Measurements from ENCODE around the gene SLC6A20.

The SLC6A20 gene

DNA sequence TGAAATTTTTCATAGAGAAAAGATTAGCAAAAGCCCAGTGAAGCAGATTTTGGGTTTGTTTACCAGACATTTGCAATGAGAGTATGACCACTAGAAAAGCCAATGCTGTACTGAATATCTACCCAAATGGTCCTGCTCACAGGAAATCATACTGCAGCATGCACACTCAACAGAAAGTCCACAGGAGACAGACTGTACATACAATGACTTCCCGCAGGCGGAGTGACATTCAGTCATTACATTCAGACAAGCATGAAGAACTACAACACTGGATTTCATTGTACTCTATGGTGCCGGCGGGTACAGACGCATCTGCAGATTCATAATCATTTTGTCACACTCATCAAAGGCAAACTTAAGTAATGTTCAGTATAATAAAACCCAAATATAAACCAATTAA, 33.8 kb upstream of the SLC6A20 start:
- Histone ChIP-seq H3K36me3 (ENCODE audit: insufficient read depth, low read length) (no peaks in the 10 kb centered on the region), H3K27ac (no peak overlapping the region), H3K9me3 (ENCODE audit: low read depth, low read length) (no peaks in the 10 kb centered on the region), H3K9ac (ENCODE audit: insufficient read length) (no peak overlapping the region), H3K4me3 (no peak overlapping the region)
- TF ChIP-seq FOXP2 (optimal IDR thresholded peaks at IDR 0.05; ENCODE audit: control extremely low read depth, extremely low read length, insufficient read depth), result no peak
- no peak for TF ChIP-seq EZH2 (IDR thresholded peaks at IDR 0.05)
- TF ChIP-seq POLR2AphosphoS5 (IDR thresholded peaks at IDR 0.05; ENCODE audit: borderline replicate concordance, low read depth, low read length), result no peak
- DNase-seq (ENCODE audit: low read depth, low spot score), result no peak

DNA sequence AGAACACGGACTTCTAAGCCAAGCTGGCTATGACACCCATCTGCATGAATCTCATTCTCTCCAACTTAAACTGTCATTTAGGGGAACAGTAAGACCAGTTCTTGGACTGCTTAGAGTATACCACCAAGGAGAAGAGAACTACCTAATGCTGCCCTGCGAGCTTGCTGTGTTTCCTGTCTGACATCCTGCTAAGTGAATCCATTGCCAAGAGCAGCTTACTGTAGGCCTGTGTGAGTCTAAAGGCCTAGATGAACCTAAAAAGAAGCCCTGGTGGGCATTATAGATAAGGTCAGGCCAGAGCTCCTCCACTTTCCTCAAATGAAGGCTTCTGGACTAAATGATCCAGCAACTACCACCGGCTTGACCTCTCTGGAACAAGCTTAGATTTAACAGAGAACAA, 30.6 kb upstream of the SLC6A20 start:
- no peak for DNase-seq (ENCODE audit: low read depth, low spot score)
- no peaks in the 10 kb centered on the region for H3K36me3 ChIP-seq (ENCODE audit: insufficient read depth, low read length)
- H3K27ac ChIP-seq, result no peak overlapping the region
- H3K9ac ChIP-seq (ENCODE audit: insufficient read length), result no peak overlapping the region
- H3K9me3 ChIP-seq (ENCODE audit: low read depth, low read length), result no peaks in the 10 kb centered on the region
- TF ChIP-seq FOXP2 (optimal IDR thresholded peaks at IDR 0.05; ENCODE audit: control extremely low read depth, extremely low read length, insufficient read depth), result no peak
- no peak for TF ChIP-seq POLR2AphosphoS5 (IDR thresholded peaks at IDR 0.05; ENCODE audit: borderline replicate concordance, low read depth, low read length)
- no peak overlapping the region for H3K4me3 ChIP-seq

DNA sequence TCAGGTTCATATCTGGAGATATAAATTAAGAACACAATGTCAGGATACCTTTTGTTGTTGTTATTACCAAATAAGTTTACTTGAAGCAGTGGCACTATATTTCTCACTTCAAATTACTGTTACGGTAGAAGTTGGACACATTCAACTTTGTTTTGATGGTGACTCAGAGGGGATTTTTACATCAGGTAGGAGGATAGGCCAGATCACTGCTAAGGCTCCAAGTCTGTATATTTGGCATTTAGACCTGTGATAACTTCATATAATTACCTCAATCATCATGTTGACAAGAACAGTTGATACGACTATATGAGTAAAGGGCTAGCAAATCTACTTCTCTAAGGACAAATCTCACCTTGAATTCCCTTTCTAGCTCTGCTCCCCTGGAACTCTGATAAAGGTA, 30.0 kb upstream of the SLC6A20 start:
- TF ChIP-seq FOXP2 (optimal IDR thresholded peaks at IDR 0.05; ENCODE audit: control extremely low read depth, extremely low read length, insufficient read depth) (no peak), EZH2 (IDR thresholded peaks at IDR 0.05) (no peak), POLR2AphosphoS5 (IDR thresholded peaks at IDR 0.05; ENCODE audit: borderline replicate concordance, low read depth, low read length) (no peak)
- no peaks in the 10 kb centered on the region for H3K36me3 ChIP-seq (ENCODE audit: insufficient read depth, low read length)
- H3K27ac ChIP-seq, result no peak overlapping the region

GRCh38 chr3:45821127-45821526, 24.8 kb upstream of the SLC6A20 start:
- H3K4me3 ChIP-seq, result no peak overlapping the region
- H3K27ac ChIP-seq, result no peak overlapping the region
- no peak for DNase-seq (ENCODE audit: low read depth, low spot score)
- H3K9me3 ChIP-seq (ENCODE audit: low read depth, low read length), result no peaks in the 10 kb centered on the region
- H3K36me3 ChIP-seq (ENCODE audit: insufficient read depth, low read length), result no peaks in the 10 kb centered on the region
- no peak for TF ChIP-seq FOXP2 (optimal IDR thresholded peaks at IDR 0.05; ENCODE audit: control extremely low read depth, extremely low read length, insufficient read depth)
- TF ChIP-seq EZH2 (IDR thresholded peaks at IDR 0.05), result no peak
- TF ChIP-seq POLR2AphosphoS5 (IDR thresholded peaks at IDR 0.05; ENCODE audit: borderline replicate concordance, low read depth, low read length), result no peak
- no peak overlapping the region for H3K9ac ChIP-seq (ENCODE audit: insufficient read length)

More for the DNA sequence above, 30.0 kb upstream of the SLC6A20 start:
- no peak for DNase-seq (ENCODE audit: low read depth, low spot score)
- Histone ChIP-seq H3K9ac (ENCODE audit: insufficient read length) (no peak overlapping the region), H3K9me3 (ENCODE audit: low read depth, low read length) (no peaks in the 10 kb centered on the region), H3K4me3 (no peak overlapping the region)

DNA sequence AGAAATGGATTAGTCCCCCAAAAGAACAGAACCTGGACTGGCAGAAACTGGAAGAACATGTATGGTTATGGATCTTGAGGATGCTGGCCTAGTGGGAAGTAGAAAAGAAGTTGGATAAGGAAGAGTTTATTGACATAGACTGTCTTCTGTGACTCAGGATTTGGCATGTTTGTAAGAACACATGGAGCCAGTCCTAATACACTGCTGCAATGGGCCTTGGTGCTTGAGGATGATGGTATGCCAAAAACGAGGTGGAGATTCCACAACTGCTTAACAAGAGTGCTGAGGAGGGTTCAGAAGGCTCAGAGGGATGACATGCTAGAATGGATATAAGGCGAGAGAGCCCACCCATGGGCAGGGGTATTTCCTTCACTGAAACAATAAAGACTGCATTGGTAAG, 23.2 kb upstream of the SLC6A20 start:
- TF ChIP-seq POLR2AphosphoS5 (IDR thresholded peaks at IDR 0.05; ENCODE audit: borderline replicate concordance, low read depth, low read length) (no peak), FOXP2 (optimal IDR thresholded peaks at IDR 0.05; ENCODE audit: control extremely low read depth, extremely low read length, insufficient read depth) (no peak), EZH2 (IDR thresholded peaks at IDR 0.05) (no peak)
- no peak for DNase-seq (ENCODE audit: low read depth, low spot score)
- Histone ChIP-seq H3K9me3 (ENCODE audit: low read depth, low read length) (no peaks in the 10 kb centered on the region), H3K27ac (no peak overlapping the region), H3K36me3 (ENCODE audit: insufficient read depth, low read length) (no peaks in the 10 kb centered on the region), H3K9ac (ENCODE audit: insufficient read length) (no peak overlapping the region), H3K4me3 (no peak overlapping the region)

DNA sequence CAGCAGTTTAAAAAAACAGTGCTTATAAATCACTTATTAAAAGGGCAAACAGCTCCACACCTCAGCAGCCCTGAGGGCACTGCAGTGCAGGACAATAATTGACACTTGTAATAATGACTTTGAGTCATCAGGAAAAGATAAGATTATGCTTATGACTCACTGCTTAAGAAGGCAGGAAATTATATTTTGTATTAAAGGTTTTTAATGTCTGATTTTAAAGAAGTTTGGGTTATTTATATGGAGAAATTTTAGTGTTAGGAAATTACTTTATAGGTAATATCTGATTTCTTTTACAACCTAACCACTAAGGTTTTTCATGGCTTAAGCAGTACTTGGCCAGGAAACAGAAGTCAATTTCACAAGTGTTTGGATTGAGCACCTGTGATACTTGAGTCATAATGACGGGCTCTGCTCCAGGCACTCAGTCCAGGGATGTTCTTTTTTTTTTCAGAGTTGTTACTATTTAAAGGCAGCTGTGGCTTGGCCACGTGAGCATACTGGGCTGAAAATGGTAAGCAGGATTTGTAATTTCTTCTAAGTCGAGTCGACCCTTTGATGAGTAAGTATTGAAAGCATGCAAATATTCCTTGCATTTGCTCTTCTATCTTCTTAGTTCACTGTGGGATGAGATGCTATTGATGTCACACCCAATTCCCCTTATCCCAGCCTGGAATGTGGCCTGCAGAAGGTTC, 21.6 kb upstream of the SLC6A20 start:
- Histone ChIP-seq H3K36me3 (ENCODE audit: insufficient read depth, low read length) (no peaks in the 10 kb centered on the region), H3K27ac (no peak overlapping the region), H3K4me3 (no peak overlapping the region), H3K9ac (ENCODE audit: insufficient read length) (no peak overlapping the region), H3K9me3 (ENCODE audit: low read depth, low read length) (no peaks in the 10 kb centered on the region)
- no peak for TF ChIP-seq EZH2 (IDR thresholded peaks at IDR 0.05)
- TF ChIP-seq FOXP2 (optimal IDR thresholded peaks at IDR 0.05; ENCODE audit: control extremely low read depth, extremely low read length, insufficient read depth), result no peak
- no peak for TF ChIP-seq POLR2AphosphoS5 (IDR thresholded peaks at IDR 0.05; ENCODE audit: borderline replicate concordance, low read depth, low read length)
- DNase-seq (ENCODE audit: low read depth, low spot score), result no peak

DNA sequence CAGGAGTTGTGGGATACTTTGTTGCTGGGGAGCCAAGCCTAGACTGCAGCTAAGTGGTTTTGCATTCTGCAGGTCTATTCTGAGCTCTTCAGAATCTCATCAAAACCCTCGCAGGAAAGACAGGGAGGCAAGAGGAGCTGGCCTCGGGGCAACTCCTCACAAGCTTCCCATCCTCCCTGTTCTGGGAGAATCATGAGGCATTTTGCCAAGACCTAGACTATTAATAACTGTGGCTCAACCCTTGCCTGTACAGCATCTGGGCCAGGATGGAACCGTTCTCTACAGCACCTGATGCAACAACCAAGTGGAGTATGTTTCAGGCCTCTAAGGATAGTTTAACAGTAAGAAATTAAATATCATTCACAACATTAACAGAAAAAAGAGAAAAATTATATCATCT, 20.2 kb upstream of the SLC6A20 start:
- no peak for TF ChIP-seq EZH2 (IDR thresholded peaks at IDR 0.05)
- TF ChIP-seq POLR2AphosphoS5 (IDR thresholded peaks at IDR 0.05; ENCODE audit: borderline replicate concordance, low read depth, low read length), result no peak
- no peak for TF ChIP-seq FOXP2 (optimal IDR thresholded peaks at IDR 0.05; ENCODE audit: control extremely low read depth, extremely low read length, insufficient read depth)
- no peaks in the 10 kb centered on the region for H3K36me3 ChIP-seq (ENCODE audit: insufficient read depth, low read length)
- no peak overlapping the region for H3K9ac ChIP-seq (ENCODE audit: insufficient read length)
- no peak for DNase-seq (ENCODE audit: low read depth, low spot score)
- no peaks in the 10 kb centered on the region for H3K9me3 ChIP-seq (ENCODE audit: low read depth, low read length)
- no peak overlapping the region for H3K4me3 ChIP-seq
- H3K27ac ChIP-seq, result no peak overlapping the region

DNA sequence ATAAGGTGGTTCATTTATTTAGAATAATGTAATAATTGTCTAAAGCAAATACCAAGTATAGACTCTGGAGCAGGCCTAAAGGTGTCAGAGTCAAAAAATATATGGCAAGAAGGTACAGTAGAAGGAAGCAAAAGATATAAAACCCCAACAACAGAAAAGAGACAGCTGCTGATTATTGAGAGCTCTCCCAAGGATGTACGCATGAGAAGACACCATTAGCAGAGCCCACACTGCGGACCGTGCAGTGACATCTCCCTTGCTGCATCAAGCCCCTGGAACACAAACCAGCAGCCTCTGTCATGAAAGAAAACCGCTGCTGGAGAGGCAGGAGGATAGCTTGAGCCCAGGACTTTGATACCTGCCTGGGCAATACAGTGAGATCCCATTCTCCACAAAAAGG, 18.0 kb upstream of the SLC6A20 start:
- Histone ChIP-seq H3K9me3 (ENCODE audit: low read depth, low read length) (no peaks in the 10 kb centered on the region), H3K27ac (no peak overlapping the region), H3K36me3 (ENCODE audit: insufficient read depth, low read length) (no peaks in the 10 kb centered on the region), H3K4me3 (no peak overlapping the region), H3K9ac (ENCODE audit: insufficient read length) (no peak overlapping the region)
- TF ChIP-seq FOXP2 (optimal IDR thresholded peaks at IDR 0.05; ENCODE audit: control extremely low read depth, extremely low read length, insufficient read depth) (no peak), EZH2 (IDR thresholded peaks at IDR 0.05) (no peak), POLR2AphosphoS5 (IDR thresholded peaks at IDR 0.05; ENCODE audit: borderline replicate concordance, low read depth, low read length) (no peak)
- no peak for DNase-seq (ENCODE audit: low read depth, low spot score)
